Mesothelial cell of epicardium (in vitro differentiated cells): ENCODE data around the gene RNGTT. TPM values are rescaled to one million over a fixed set of nuclear protein-coding genes. Genes with fewer than 3 reads are reported as not detected.

Source experiments
- DNase-seq, 2 experiments: peaks; one replicate each; pipeline ENCODE4 v3.0.0; 2021; ENCODE audit warnings: low spot score in 2 of 2; ENCODE audit not compliant: unreplicated experiment in 2 of 2
- H3K27ac Mint-ChIP-seq: 2 replicates; pipeline ENCODE4 v1.8.0; 2021; ENCODE audit warnings: mixed read lengths
- H3K27me3 Mint-ChIP-seq: 2 replicates; pipeline ENCODE4 v1.8.0; 2021; ENCODE audit warnings: low read depth, mixed read lengths
- H3K36me3 Mint-ChIP-seq: 2 replicates; pipeline ENCODE4 v1.8.0; 2021; ENCODE audit warnings: mixed read lengths
- H3K4me1 Mint-ChIP-seq: 2 replicates; pipeline ENCODE4 v1.8.0; 2021; ENCODE audit warnings: mixed read lengths
- H3K4me3 Mint-ChIP-seq: 2 replicates; pipeline ENCODE4 v1.8.0; 2021; ENCODE audit warnings: mild to moderate bottlenecking, moderate library complexity, mixed read lengths
- H3K9me3 Mint-ChIP-seq: 2 replicates; pipeline ENCODE4 v1.8.0; 2021; ENCODE audit warnings: mixed read lengths
- CTCF ChIP-seq: fragments of 200-600 bp; sonication (generic); IDR thresholded peaks from one replicate; pipeline ENCODE4 v1.5.0; 2021; ENCODE audit warnings: antibody characterized with exemption; ENCODE audit not compliant: unreplicated experiment
- total RNA-seq: library from RNA; stranded (reverse); gene quantifications from 3 replicates; pipeline ENCODE4 v1.2.1, GENCODE V29; 2021

RNGTT gene
- total RNA-seq, 1 donor from 2014 or later = 16.5 TPM

DNA sequence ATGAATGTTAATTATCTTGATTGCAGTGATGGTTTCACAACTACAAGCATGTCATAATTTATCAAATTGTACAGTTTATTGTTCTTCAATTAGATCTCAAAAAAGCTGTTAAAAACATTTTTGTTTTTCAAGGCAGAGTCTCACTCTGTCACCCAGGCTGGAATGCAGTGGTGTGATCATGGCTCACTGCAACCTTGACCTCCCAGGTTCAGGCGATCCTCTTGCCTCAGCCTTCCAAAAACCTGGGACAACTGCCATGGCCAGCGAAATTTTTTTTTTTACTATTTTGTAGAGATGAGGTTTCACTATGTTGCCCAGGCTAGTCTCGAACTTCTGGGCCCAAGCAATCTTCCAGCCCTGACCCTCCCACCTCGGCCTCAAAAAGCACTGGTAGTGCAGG lies 286.1 kb downstream of the RNGTT start:
- peaks cover 19% of the 10 kb centered on the region for H3K9me3 Mint-ChIP-seq
- no peaks in the 10 kb centered on the region for H3K27me3 Mint-ChIP-seq
- no peak overlapping the region for H3K4me3 Mint-ChIP-seq
- no peak overlapping the region for H3K27ac Mint-ChIP-seq
- no peak for TF ChIP-seq CTCF
- no peaks in the 10 kb centered on the region for H3K4me1 Mint-ChIP-seq
- H3K36me3 Mint-ChIP-seq = peaks cover 27% of the 10 kb centered on the region
- no peak for DNase-seq

- Mint-ChIP-seq H3K27me3 (no peaks in the 10 kb centered on the region), H3K9me3 (peaks cover 67% of the 10 kb centered on the region), H3K4me3 (no peak overlapping the region), H3K4me1 (no peaks in the 10 kb centered on the region), H3K36me3 (peaks cover 70% of the 10 kb centered on the region), H3K27ac (no peak overlapping the region)
- TF ChIP-seq CTCF = no peak
- DNase-seq = no peak
These were observed 291.8 kb downstream of the RNGTT start for GRCh38 chr6:88671624-88672023.

- H3K9me3 Mint-ChIP-seq = peaks cover 69% of the 10 kb centered on the region
- no peak for TF ChIP-seq CTCF
- H3K4me1 Mint-ChIP-seq = no peaks in the 10 kb centered on the region
- H3K27me3 Mint-ChIP-seq = no peaks in the 10 kb centered on the region
- H3K27ac Mint-ChIP-seq = no peak overlapping the region
- peaks cover 75% of the 10 kb centered on the region for H3K36me3 Mint-ChIP-seq
- no peak for DNase-seq
- H3K4me3 Mint-ChIP-seq = no peak overlapping the region
These were observed 293.0 kb downstream of the RNGTT start for GRCh38 chr6:88670369-88670768.

GRCh38 chr6:88669475-88669874 lies 293.9 kb downstream of the RNGTT start:
- no peaks in the 10 kb centered on the region for H3K27me3 Mint-ChIP-seq
- peaks cover 71% of the 10 kb centered on the region for H3K9me3 Mint-ChIP-seq
- no peak for TF ChIP-seq CTCF
- DNase-seq = no peak
- H3K4me3 Mint-ChIP-seq = no peak overlapping the region
- H3K4me1 Mint-ChIP-seq = no peaks in the 10 kb centered on the region
- H3K27ac Mint-ChIP-seq = no peak overlapping the region
- peaks cover 77% of the 10 kb centered on the region for H3K36me3 Mint-ChIP-seq

DNA sequence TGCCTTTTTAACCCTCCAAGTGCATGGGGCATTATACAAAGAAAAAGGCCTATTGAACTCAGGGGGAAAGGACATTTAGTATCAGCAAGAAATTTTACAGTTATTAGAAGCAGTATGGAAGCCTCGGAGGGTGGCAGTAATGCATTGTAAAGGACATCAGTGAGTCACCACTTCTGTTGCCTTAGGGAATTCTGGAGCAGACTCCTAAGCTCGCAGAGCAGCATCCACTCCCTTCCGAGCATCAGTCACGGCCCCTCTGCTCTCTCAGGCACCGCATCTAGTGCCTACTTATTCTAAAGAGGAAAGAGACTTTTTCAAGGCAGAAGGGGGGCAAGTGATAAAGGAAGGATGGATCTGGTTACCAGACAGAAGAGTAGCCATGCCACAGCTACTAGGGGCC lies 296.5 kb downstream of the RNGTT start:
- H3K36me3 Mint-ChIP-seq = peaks cover 76% of the 10 kb centered on the region
- H3K27me3 Mint-ChIP-seq = no peaks in the 10 kb centered on the region
- DNase-seq = no peak
- H3K27ac Mint-ChIP-seq = no peak overlapping the region
- no peaks in the 10 kb centered on the region for H3K4me1 Mint-ChIP-seq
- no peak overlapping the region for H3K4me3 Mint-ChIP-seq
- H3K9me3 Mint-ChIP-seq = peaks cover 70% of the 10 kb centered on the region
- no peak for TF ChIP-seq CTCF

GRCh38 chr6:88665131-88665530 lies 298.3 kb downstream of the RNGTT start:
- H3K36me3 Mint-ChIP-seq = peaks cover 75% of the 10 kb centered on the region
- no peaks in the 10 kb centered on the region for H3K27me3 Mint-ChIP-seq
- no peaks in the 10 kb centered on the region for H3K4me1 Mint-ChIP-seq
- no peak for DNase-seq
- no peak for TF ChIP-seq CTCF
- H3K27ac Mint-ChIP-seq = no peak overlapping the region
- H3K9me3 Mint-ChIP-seq = peaks cover 70% of the 10 kb centered on the region
- no peak overlapping the region for H3K4me3 Mint-ChIP-seq
